HG03139 (cell line): ENCODE measurements around the gene EXOC3L4.
"Not testable (repeated sequence)": the region's sequence is repeated elsewhere in the genome, so short reads cannot be mapped to it uniquely, and the experiment has no call there.

Experiments used
- ATAC-seq: cut with Tn5 transposase; IDR thresholded peaks from one replicate; pipeline ENCODE4 v1.9.1; 2021; ENCODE audit not compliant: unreplicated experiment

The EXOC3L4 gene

GRCh38 chr14:103146141-103146709 is 51.7 kb downstream of the EXOC3L4 start:
- ATAC-seq = no peak

GRCh38 chr14:103149351-103150237 is 55.1 kb downstream of the EXOC3L4 start:
- no peak for ATAC-seq

- no peak for ATAC-seq
These were observed 56.9 kb downstream of the EXOC3L4 start for GRCh38 chr14:103151270-103151945.

GRCh38 chr14:103155010-103155409 is 60.5 kb downstream of the EXOC3L4 start:
- ATAC-seq = no peak

GRCh38 chr14:103155416-103155815 is 60.9 kb downstream of the EXOC3L4 start:
- ATAC-seq = not testable (repeated sequence)

- ATAC-seq = no peak
These were observed 61.4 kb downstream of the EXOC3L4 start for GRCh38 chr14:103155826-103156394.

- no peak for ATAC-seq
These were observed 62.3 kb downstream of the EXOC3L4 start for GRCh38 chr14:103156651-103157378.

GRCh38 chr14:103157969-103158368 is 63.4 kb downstream of the EXOC3L4 start:
- ATAC-seq = no peak

GRCh38 chr14:103158688-103159087 is 64.2 kb downstream of the EXOC3L4 start:
- no peak for ATAC-seq
